HCT116 (cell line): ENCODE measurements around the gene SCYGR3. TPM values are rescaled to one million over a fixed set of nuclear protein-coding genes. Genes with fewer than 3 reads are reported as not detected.

Experiments used
- ATAC-seq: fragments of 200-7000 bp; cut with Tn5 transposase; 2 replicates; pipeline ENCODE4 v1.9.1; 2020; ENCODE audit warnings: mild to moderate bottlenecking, moderate library complexity
- BruUV-seq: library from RNA; stranded (reverse); fragments of 400-500 nt; replicated peaks from 2 replicates; lab custom pipeline; 2021; lab: Mats Ljungman, UMichigan
- CTCF ChIA-PET: fragments of 300-600 bp; sonication (Branson Sonifier 250); formaldehyde crosslinking; loops from one replicate; lab custom pipeline; 2021; ENCODE audit warnings: antibody characterized with exemption; lab: Charles Lee
- POLR2A ChIA-PET: fragments of 300-600, 350-600 bp; sonication (Branson Sonifier 250); formaldehyde crosslinking; loops from one replicate; lab custom pipeline; 2021; ENCODE audit warnings: antibody characterized with exemption; lab: Charles Lee
- RAD21 ChIA-PET, 2 experiments: fragments of 300-600 bp; sonication (Branson Sonifier 250); formaldehyde crosslinking; loops; one replicate each; lab custom pipeline; 2023; ENCODE audit warnings: low total read pairs in 2 of 2; ENCODE audit not compliant: uncharacterized antibody in 2 of 2, unreplicated experiment in 2 of 2, low non-redundant PET in 1 of 2; lab: Charles Lee
- DNase-seq: peaks from one replicate; pipeline ENCODE4 v3.0.0-alpha.2; 2010; ENCODE audit warnings: low read depth, low spot score
- H2AFZ ChIP-seq: fragments of 200-600 bp; shearing (Covaris generic), sonication (generic); 2 replicates; pipeline ENCODE4 v1.6.1; 2017; ENCODE audit warnings: low read depth, mixed run types, mixed read lengths, antibody characterized with exemption, low read length; ENCODE audit not compliant: poor library complexity, severe bottlenecking
- H3K27ac ChIP-seq: 2 replicates; pipeline ENCODE4 v1.5.1; 2012; ENCODE audit warnings: low read depth, low read length
- H3K27me3 ChIP-seq: fragments of 200-600 bp; sonication (generic); 2 replicates; pipeline ENCODE4 v1.6.1; 2016; ENCODE audit warnings: mixed run types, low read length, mixed read lengths; ENCODE audit not compliant: insufficient read depth
- H3K36me3 ChIP-seq, 2 experiments: fragments of 200-500 bp in 1 of 2; fragments of 200-600 bp in 1 of 2; sonication (Bioruptor generic) in 1 of 2; sonication (generic) in 1 of 2; 2 replicates each; pipeline versions ENCODE4 v1.5.1 to v1.6.1; 2014 to 2016; ENCODE audit warnings: low read length in 2 of 2, inconsistent platforms in 1 of 2, mixed read lengths in 1 of 2, mixed run types in 1 of 2; ENCODE audit not compliant: insufficient read depth in 2 of 2, control insufficient read depth in 1 of 2
- H3K4me1 ChIP-seq, 2 experiments: fragments of 200-600 bp in 1 of 2; sonication (generic) in 1 of 2; 2 replicates each; pipeline versions ENCODE4 v1.5.1 to v1.6.1; 2012 to 2017; ENCODE audit warnings: low read length in 2 of 2, inconsistent platforms in 1 of 2, mild to moderate bottlenecking in 1 of 2, mixed read lengths in 1 of 2, mixed run types in 1 of 2, moderate library complexity in 1 of 2; ENCODE audit not compliant: insufficient read depth in 2 of 2, control insufficient read depth in 1 of 2
- H3K4me2 ChIP-seq: fragments of 200-600 bp; sonication (generic); 2 replicates; pipeline ENCODE4 v1.6.1; 2017; ENCODE audit warnings: mixed run types, low read length, mixed read lengths
- H3K4me3 ChIP-seq, 2 experiments: fragments of 200-600 bp in 1 of 2; sonication (generic) in 1 of 2; replicated peaks in 1 of 2; 2 replicates each; pipeline ENCODE4 v1.5.1; 2011 to 2016; ENCODE audit warnings: low read length in 2 of 2, control low read depth in 1 of 2, low read depth in 1 of 2, mild to moderate bottlenecking in 1 of 2, mixed read lengths in 1 of 2, mixed run types in 1 of 2
- H3K79me2 ChIP-seq: fragments of 200-600 bp; sonication (generic); 2 replicates; pipeline ENCODE4 v1.6.1; 2017; ENCODE audit warnings: mild to moderate bottlenecking, mixed run types, low read length, moderate library complexity, mixed read lengths; ENCODE audit not compliant: insufficient read depth
- H3K9ac ChIP-seq: fragments of 200-600 bp; sonication (generic); 2 replicates; pipeline ENCODE4 v1.6.1; 2016; ENCODE audit warnings: low read length, mixed read lengths
- H3K9me2 ChIP-seq: fragments of 200-600 bp; sonication (generic), shearing (Covaris generic); 2 replicates; pipeline ENCODE4 v1.6.1; 2017; ENCODE audit warnings: mixed run types, mild to moderate bottlenecking, moderate library complexity; ENCODE audit not compliant: insufficient read depth
- H3K9me3 ChIP-seq, 2 experiments: fragments of 200-500 bp in 1 of 2; fragments of 200-600 bp in 1 of 2; sonication (Bioruptor generic) in 1 of 2; sonication (generic) in 1 of 2; 2 replicates each; pipeline ENCODE4 v1.6.1; 2014 to 2017; ENCODE audit warnings: low read length in 2 of 2, mixed read lengths in 2 of 2, inconsistent platforms in 1 of 2, low read depth in 1 of 2, mild to moderate bottlenecking in 1 of 2, mixed run types in 1 of 2, moderate library complexity in 1 of 2; ENCODE audit not compliant: control insufficient read depth in 1 of 2, insufficient read depth in 1 of 2
- H4K20me1 ChIP-seq: fragments of 200-600 bp; sonication (generic), shearing (Covaris generic); 2 replicates; pipeline ENCODE4 v1.6.1; 2017; ENCODE audit warnings: mixed run types, mild to moderate bottlenecking, moderate library complexity; ENCODE audit not compliant: insufficient read depth
- CBX3 ChIP-seq: IDR thresholded peaks from 2 replicates; pipeline ENCODE4 v1.6.1; 2012; ENCODE audit warnings: low read depth
- CEBPB ChIP-seq: IDR thresholded peaks from 2 replicates; pipeline ENCODE4 v1.6.1; 2012; ENCODE audit warnings: low read depth
- CTCF ChIP-seq, 3 experiments: fragments of 200-600 bp in 1 of 3; sonication (generic) in 1 of 3; IDR thresholded peaks in 2 of 3; conservative IDR thresholded peaks in 1 of 3; 2 replicates each; pipeline ENCODE4 v1.5.1; 2012 to 2017; ENCODE audit warnings: low read depth in 2 of 3, low read length in 2 of 3, antibody characterized with exemption in 1 of 3, borderline replicate concordance in 1 of 3, control low read depth in 1 of 3, mild to moderate bottlenecking in 1 of 3, mixed read lengths in 1 of 3, mixed run types in 1 of 3, moderate library complexity in 1 of 3; ENCODE audit not compliant: insufficient read depth in 1 of 3
- EZH2phosphoT487 ChIP-seq: fragments of 200-600 bp; IDR thresholded peaks from 2 replicates; pipeline ENCODE4 v1.6.1; 2018; ENCODE audit warnings: antibody characterized with exemption, borderline replicate concordance
- POLR2A ChIP-seq: IDR thresholded peaks from 2 replicates; pipeline ENCODE4 v1.7.0; 2011; ENCODE audit warnings: borderline replicate concordance; ENCODE audit not compliant: insufficient read depth, insufficient read length; ENCODE audit errors: extremely low read depth
- RAD21 ChIP-seq: IDR thresholded peaks from 2 replicates; pipeline ENCODE4 v1.6.1; 2012; ENCODE audit warnings: low read depth, mild to moderate bottlenecking
- SIN3A ChIP-seq: IDR thresholded peaks from 2 replicates; pipeline ENCODE4 v1.6.1; 2012; ENCODE audit warnings: low read depth
- intact Hi-C: fragments of 100-400 bp; cut with micrococcal nuclease; formaldehyde crosslinking; loops from 2 replicates; pipeline ENCODE4 v1.10.0; 2022
- total RNA-seq: library from RNA; stranded (reverse); gene quantifications from one replicate; pipeline ENCODE4 v1.2.1, GENCODE V29; 2021; ENCODE audit not compliant: unreplicated experiment

The SCYGR3 gene
- total RNA-seq, 1 experiment from 2014 or later = not detected

GRCh38 chr2:227653419-227653818 is 38.8 kb upstream of the SCYGR3 start:
- TF ChIP-seq CBX3 (no peak), SIN3A (no peak)
- TF ChIP-seq, all 23 proteins: peak for 0
- Histone ChIP-seq H3K4me1 (peaks cover 0 to 6% of the 10 kb centered on the region in 2 experiments; a peak in 2 of 4 replicates), H3K27me3 (no peaks in the 10 kb centered on the region), H3K9me3 (no peaks in the 10 kb centered on the region), H3K9me2 (no peaks in the 10 kb centered on the region), H3K4me2 (no peak overlapping the region), H3K79me2 (no peaks in the 10 kb centered on the region), H3K4me3 (no peak overlapping the region), H2AFZ (no peak overlapping the region), H4K20me1 (no peaks in the 10 kb centered on the region), H3K36me3 (no peaks in the 10 kb centered on the region), H3K27ac (no peak overlapping the region), H3K9ac (no peak overlapping the region)
- intact Hi-C loops = loop anchor here (10.0 kb wide), 1 partner anchor 1001 kb away; no protein-coding TSS in a partner anchor
- ChIA-PET CTCF (no interaction called here), RAD21 (no interaction called here), POLR2A (no interaction called here)
- no TSS peak for BruUV-seq
- DNase-seq (no peak), ATAC-seq (no peak)

GRCh38 chr2:227643990-227644551 is 29.4 kb upstream of the SCYGR3 start:
- Histone ChIP-seq H3K9me2 (no peaks in the 10 kb centered on the region), H3K27ac (no peak overlapping the region), H3K4me2 (no peak overlapping the region), H3K79me2 (no peaks in the 10 kb centered on the region), H2AFZ (no peak overlapping the region), H3K27me3 (no peaks in the 10 kb centered on the region), H3K36me3 (no peaks in the 10 kb centered on the region), H4K20me1 (no peaks in the 10 kb centered on the region), H3K4me3 (no peak overlapping the region), H3K9me3 (no peaks in the 10 kb centered on the region), H3K4me1 (no peaks in the 10 kb centered on the region), H3K9ac (no peak overlapping the region)
- RAD21 ChIA-PET = no interaction called here
- POLR2A ChIA-PET = no interaction called here
- intact Hi-C loops = no loop called here
- CTCF ChIA-PET = interaction anchor here (0.8 kb wide), 1 partner anchor 14 kb away, joined by 5 read pairs; no protein-coding TSS in a partner anchor
- TF ChIP-seq EZH2phosphoT487 = no peak
- TF ChIP-seq CTCF (IDR thresholded peaks at IDR 0.05 in 2 of 3, conservative IDR thresholded peaks at IDR 0.05 in 1 of 3; ENCODE audit: borderline replicate concordance in 1 of 3, insufficient read depth in 1 of 3, low read depth in 2 of 3, low read length in 2 of 3) = peak in 2 of 3 experiments; percentile 10 to 53; a peak in 2 of 6 replicates
- TF ChIP-seq CEBPB = no peak
- TF ChIP-seq RAD21 = peak; percentile 29; the same call in 1 of the 2 replicates
- TF ChIP-seq POLR2A = no peak
- ATAC-seq (no peak), DNase-seq (no peak)
- no TSS peak for BruUV-seq
